Duodenal mucosa (tissue), 2 donors: ENCODE data around the gene ZNF341.
A peak's percentile ranks its signal among the peaks of the same experiment; 100 is the strongest.

Experiments used
- H3K27ac ChIP-seq: one replicate; pipeline ENCODE4 v1.7.0; 2013; ENCODE audit warnings: low read depth, low read length
- H3K27me3 ChIP-seq, 2 donors: one replicate each; pipeline ENCODE4 v1.7.0; 2013; ENCODE audit warnings: low read length in 2 of 2, control low read depth in 1 of 2; ENCODE audit not compliant: insufficient read depth in 2 of 2, control insufficient read depth in 1 of 2
- H3K36me3 ChIP-seq, 2 donors: one replicate each; pipeline ENCODE4 v1.7.0; 2013; ENCODE audit warnings: low read length in 2 of 2, control low read depth in 1 of 2; ENCODE audit not compliant: insufficient read depth in 2 of 2, control insufficient read depth in 1 of 2
- H3K4me1 ChIP-seq, 2 donors: one replicate each; pipeline ENCODE4 v1.7.0; 2013; ENCODE audit warnings: low read length in 2 of 2, control low read depth in 1 of 2; ENCODE audit not compliant: insufficient read depth in 2 of 2, control insufficient read depth in 1 of 2
- H3K4me3 ChIP-seq, 2 donors: one replicate each; pipeline ENCODE4 v1.7.0; 2013; ENCODE audit warnings: low read length in 2 of 2, low read depth in 1 of 2
- H3K9ac ChIP-seq, 2 donors: one replicate each; pipeline ENCODE4 v1.7.0; 2013; ENCODE audit warnings: low read length in 2 of 2, low read depth in 1 of 2
- H3K9me3 ChIP-seq, 2 donors: one replicate each; pipeline ENCODE4 v1.7.0; 2013; ENCODE audit warnings: low read length in 2 of 2, control low read depth in 1 of 2; ENCODE audit not compliant: control insufficient read depth in 1 of 2

Gene ZNF341

DNA sequence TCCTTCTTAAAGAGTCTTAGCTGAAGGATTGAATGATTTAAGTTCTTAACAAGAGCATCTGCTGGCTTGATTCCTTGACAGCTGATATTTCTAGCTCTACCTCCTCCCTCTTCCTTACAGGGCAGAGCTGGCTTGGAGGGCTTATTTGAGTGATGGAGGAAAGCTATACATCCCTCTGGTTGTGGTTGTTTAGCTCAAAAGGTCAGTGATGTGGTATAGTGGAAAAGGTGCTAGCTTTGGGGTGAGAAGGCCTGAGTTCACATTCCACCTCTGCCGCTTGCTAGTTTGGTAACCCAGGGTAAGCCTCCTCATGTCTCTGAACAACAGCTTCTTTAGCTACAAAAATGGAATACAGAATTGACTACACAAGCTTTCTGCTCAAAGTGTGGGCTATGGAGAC is 87.7 kb downstream of the ZNF341 start:
- no peak overlapping the region for H3K27ac ChIP-seq
- H3K4me1 ChIP-seq: peaks cover 44 to 46% of the 10 kb centered on the region in 2 donors
- H3K9me3 ChIP-seq: no peaks in the 10 kb centered on the region

GRCh38 chr20:33820362-33820761 is 88.6 kb downstream of the ZNF341 start:
- Histone ChIP-seq H3K4me3 (no peak overlapping the region), H3K4me1 (peaks cover 46% of the 10 kb centered on the region in 2 donors), H3K9me3 (no peaks in the 10 kb centered on the region), H3K27me3 (no peaks in the 10 kb centered on the region), H3K9ac (no peak overlapping the region), H3K36me3 (peaks cover 7 to 11% of the 10 kb centered on the region in 2 donors), H3K27ac (no peak overlapping the region)

More for the DNA sequence above, 87.7 kb downstream of the ZNF341 start:
- H3K9ac ChIP-seq: no peak overlapping the region
- H3K4me3 ChIP-seq: no peak overlapping the region
- no peaks in the 10 kb centered on the region for H3K27me3 ChIP-seq
- peaks cover 7 to 13% of the 10 kb centered on the region in 2 donors for H3K36me3 ChIP-seq

DNA sequence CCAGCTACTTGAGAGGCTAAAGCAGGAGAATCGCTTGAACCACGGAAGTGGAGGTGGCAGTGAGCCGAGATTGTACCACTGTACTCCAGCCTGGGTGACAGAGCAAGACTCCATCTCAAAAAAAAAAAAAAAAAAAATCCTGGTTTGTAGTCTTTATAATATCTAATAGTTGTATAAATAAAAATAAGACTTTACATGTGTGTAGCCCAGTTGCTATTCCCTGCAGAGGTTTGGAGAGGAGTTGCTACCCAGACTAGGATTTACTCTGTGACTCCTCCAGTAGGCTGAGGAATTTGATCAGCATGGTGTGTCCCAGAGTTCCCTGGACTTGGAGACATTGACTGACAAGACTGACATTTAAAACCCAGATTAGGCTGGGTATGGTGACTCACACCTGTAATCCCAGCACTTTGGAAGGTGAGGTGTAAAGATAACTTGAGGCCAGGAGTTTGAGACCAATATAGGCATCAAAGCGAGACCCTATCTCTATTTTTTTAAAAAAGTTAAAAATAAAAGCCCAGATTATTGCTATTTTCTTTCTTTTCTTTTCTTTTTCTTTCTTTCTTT is 89.6 kb downstream of the ZNF341 start:
- H3K27ac ChIP-seq: no peak overlapping the region
- peaks cover 2 to 4% of the 10 kb centered on the region in 2 donors for H3K36me3 ChIP-seq
- H3K4me3 ChIP-seq: no peak overlapping the region
- no peaks in the 10 kb centered on the region for H3K9me3 ChIP-seq
- H3K27me3 ChIP-seq: no peaks in the 10 kb centered on the region
- H3K9ac ChIP-seq: no peak overlapping the region
- peaks cover 46 to 48% of the 10 kb centered on the region in 2 donors for H3K4me1 ChIP-seq

DNA sequence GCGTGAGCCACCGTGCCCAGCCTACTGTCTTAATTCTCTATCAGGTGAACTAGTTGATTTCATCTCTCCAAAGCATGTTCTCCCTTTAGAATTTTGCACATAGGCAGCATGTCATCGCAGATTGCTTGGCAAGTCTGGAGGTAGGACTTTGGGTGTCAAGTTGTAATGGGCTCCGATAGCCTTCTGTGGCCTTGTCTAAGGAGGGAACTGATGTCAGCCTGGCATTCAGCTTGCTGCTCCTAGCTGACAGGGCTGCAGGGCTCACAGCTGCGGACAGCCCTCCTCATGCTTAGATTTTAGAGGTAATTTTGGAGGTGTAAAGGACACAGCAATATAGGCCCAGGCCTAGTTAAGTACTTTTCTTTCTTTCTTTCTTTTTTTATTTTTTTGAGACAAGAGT is 90.6 kb downstream of the ZNF341 start:
- no peak overlapping the region for H3K9ac ChIP-seq
- H3K9me3 ChIP-seq: no peaks in the 10 kb centered on the region
- H3K27ac ChIP-seq: no peak overlapping the region
- H3K27me3 ChIP-seq: no peaks in the 10 kb centered on the region
- H3K36me3 ChIP-seq: peaks cover 2 to 4% of the 10 kb centered on the region in 2 donors
- no peak overlapping the region for H3K4me3 ChIP-seq
- H3K4me1 ChIP-seq: peaks cover 49 to 51% of the 10 kb centered on the region in 2 donors

DNA sequence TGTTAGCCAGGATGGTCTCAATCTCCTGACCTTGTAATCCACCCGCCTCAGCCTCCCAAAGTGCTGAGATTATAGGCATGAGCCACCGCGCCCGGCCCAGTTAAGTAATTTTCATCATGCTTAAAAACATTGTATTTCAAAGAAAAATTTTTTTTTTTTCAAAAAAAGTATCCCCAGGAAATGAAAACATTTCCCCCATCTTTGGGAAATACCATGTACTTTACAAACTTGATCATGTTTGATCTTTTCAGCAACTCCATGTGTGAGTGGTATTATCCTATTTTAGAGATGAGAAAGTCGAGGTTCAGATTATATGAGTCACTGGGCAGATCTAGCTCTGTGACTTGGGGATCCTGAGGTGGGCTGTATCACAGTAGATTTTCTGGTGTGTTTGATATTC is 91.2 kb downstream of the ZNF341 start:
- H3K27ac ChIP-seq: no peak overlapping the region

DNA sequence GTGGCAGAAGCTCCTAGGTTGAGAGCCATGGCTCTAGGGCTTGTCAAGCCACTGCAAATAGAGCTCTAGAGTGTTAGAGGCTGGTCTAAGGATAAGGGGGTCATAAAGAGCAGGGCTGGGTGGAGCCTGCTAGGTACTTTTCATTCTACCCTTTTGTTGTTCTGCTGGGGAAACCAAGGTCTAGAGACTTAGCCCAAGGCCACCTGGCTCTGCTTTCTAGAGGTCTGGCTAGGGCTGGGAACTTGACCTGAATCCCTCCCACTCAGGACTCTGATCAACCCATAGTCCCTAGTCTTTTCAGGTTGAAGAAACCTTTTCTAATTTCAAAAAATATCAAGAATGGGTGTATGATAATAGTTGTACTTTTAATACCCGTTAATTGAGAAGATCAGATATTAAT is 93.1 kb downstream of the ZNF341 start:
- H3K9me3 ChIP-seq: no peaks in the 10 kb centered on the region
- H3K27me3 ChIP-seq: no peaks in the 10 kb centered on the region
- H3K4me3 ChIP-seq: no peak overlapping the region
- no peak overlapping the region for H3K27ac ChIP-seq
- H3K36me3 ChIP-seq: peaks cover 2 to 4% of the 10 kb centered on the region in 2 donors
- H3K4me1 ChIP-seq: peaks cover 61 to 63% of the 10 kb centered on the region in 2 donors
- H3K9ac ChIP-seq: no peak overlapping the region

More for the DNA sequence above, 91.2 kb downstream of the ZNF341 start:
- Histone ChIP-seq H3K9ac (no peak overlapping the region), H3K36me3 (peaks cover 2 to 4% of the 10 kb centered on the region in 2 donors), H3K27me3 (no peaks in the 10 kb centered on the region), H3K9me3 (no peaks in the 10 kb centered on the region), H3K4me3 (no peak overlapping the region), H3K4me1 (peaks cover 49 to 51% of the 10 kb centered on the region in 2 donors)

GRCh38 chr20:33825340-33826269 is 93.8 kb downstream of the ZNF341 start:
- H3K9ac ChIP-seq: peak overlapping the region in 1 of 2 donors; percentile 17
- peaks cover 64 to 69% of the 10 kb centered on the region in 2 donors for H3K4me1 ChIP-seq

DNA sequence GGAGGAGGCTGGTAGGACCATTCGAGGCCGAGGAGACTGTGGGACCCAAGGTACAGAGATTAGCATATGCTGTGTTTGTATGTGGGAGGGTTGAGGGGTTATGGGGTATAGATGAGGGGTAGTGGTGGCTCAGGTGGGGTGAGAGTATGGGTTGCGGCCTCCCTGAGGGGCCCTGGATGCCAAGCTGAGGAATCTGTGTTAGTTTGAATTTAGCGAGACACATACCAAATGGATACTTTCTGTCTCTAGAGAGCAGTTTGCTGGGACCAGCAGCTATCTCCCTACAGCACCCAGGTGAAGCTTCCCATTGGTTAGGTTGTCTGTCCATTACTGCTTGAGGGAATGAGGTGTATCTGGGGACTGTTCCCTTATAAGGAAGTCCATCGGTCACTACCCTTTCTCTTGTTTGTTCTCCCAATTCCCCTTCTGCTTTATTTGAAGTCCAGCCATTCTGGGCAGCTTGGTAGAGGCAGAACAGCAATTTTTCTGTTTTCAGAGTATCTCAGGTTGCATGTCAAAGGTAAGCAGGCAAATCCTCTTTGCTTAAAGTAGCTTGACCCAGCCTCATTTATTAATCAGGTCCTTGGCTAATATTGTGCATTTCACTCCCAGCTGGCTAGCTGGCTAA is 94.6 kb downstream of the ZNF341 start:
- H3K27ac ChIP-seq: no peak overlapping the region
- H3K4me3 ChIP-seq: peak overlapping the region in 1 of 2 donors; percentile 12
- no peak overlapping the region for H3K9ac ChIP-seq
- peaks cover 2 to 4% of the 10 kb centered on the region in 2 donors for H3K36me3 ChIP-seq
- H3K9me3 ChIP-seq: no peaks in the 10 kb centered on the region
- no peaks in the 10 kb centered on the region for H3K27me3 ChIP-seq
- H3K4me1 ChIP-seq: peaks cover 67 to 70% of the 10 kb centered on the region in 2 donors

More at GRCh38 chr20:33825340-33826269, 93.8 kb downstream of the ZNF341 start:
- Histone ChIP-seq H3K4me3 (peak overlapping the region in 1 of 2 donors; percentile 12), H3K27ac (no peak overlapping the region), H3K9me3 (no peaks in the 10 kb centered on the region), H3K27me3 (no peaks in the 10 kb centered on the region), H3K36me3 (peaks cover 2 to 4% of the 10 kb centered on the region in 2 donors)

- Histone ChIP-seq H3K27me3 (no peaks in the 10 kb centered on the region), H3K9ac (no peak overlapping the region), H3K4me1 (peaks cover 74 to 77% of the 10 kb centered on the region in 2 donors), H3K4me3 (no peak overlapping the region), H3K27ac (no peak overlapping the region), H3K9me3 (no peaks in the 10 kb centered on the region), H3K36me3 (peaks cover 2 to 4% of the 10 kb centered on the region in 2 donors)
Observed at GRCh38 chr20:33827109-33827508, 95.3 kb downstream of the ZNF341 start.
